PC-3 (cell line): ENCODE measurements around the gene SCARB2.

Experiments used
- CTCF ChIP-seq: fragments of 300-600 bp; sonication (generic); conservative IDR thresholded peaks from 2 replicates; pipeline ENCODE4 v1.5.1; 2017; ENCODE audit warnings: antibody characterized with exemption, low read depth, mild to moderate bottlenecking, low read length
- EZH2 ChIP-seq: fragments of 300-600 bp; sonication (generic); IDR thresholded peaks from one replicate; pipeline ENCODE4 v1.6.1; 2017; ENCODE audit warnings: antibody characterized with exemption, mild to moderate bottlenecking, low read length; ENCODE audit not compliant: unreplicated experiment
- EZH2phosphoT487 ChIP-seq: fragments of 300-600 bp; sonication (generic); IDR thresholded peaks from 2 replicates; pipeline ENCODE4 v1.6.1; 2018; ENCODE audit warnings: mild to moderate bottlenecking, antibody characterized with exemption, low read length, borderline replicate concordance

GRCh38 chr4:76117536-76117935, 96.1 kb downstream of the SCARB2 start:
- TF ChIP-seq CTCF: no peak
- TF ChIP-seq EZH2phosphoT487: no peak
- TF ChIP-seq EZH2: no peak
